Neutrophil (primary cell): ENCODE data around the gene SOX15.

Source experiments
- H3K27ac ChIP-seq: fragments of 200-600 bp; sonication (generic); 2 replicates; pipeline ENCODE4 v1.5.1; 2016; ENCODE audit warnings: mild to moderate bottlenecking, moderate library complexity
- H3K27me3 ChIP-seq: fragments of 200-600 bp; sonication (generic); 2 replicates; pipeline ENCODE4 v1.6.0; 2016; ENCODE audit warnings: mild to moderate bottlenecking
- H3K36me3 ChIP-seq: fragments of 200-600 bp; sonication (generic); 2 replicates; pipeline ENCODE4 v1.5.1; 2017
- H3K4me1 ChIP-seq, 2 experiments: fragments of 200-600 bp in 1 of 2; sonication (generic) in 1 of 2; 1 replicate in 1 of 2; 2 replicates in 1 of 2; pipeline versions ENCODE4 v1.5.1 to v1.6.1; 2013 to 2016; ENCODE audit warnings: low read depth in 1 of 2, low read length in 1 of 2, mild to moderate bottlenecking in 1 of 2, moderate library complexity in 1 of 2; ENCODE audit not compliant: control insufficient read depth in 1 of 2, insufficient read depth in 1 of 2
- H3K4me3 ChIP-seq, 2 experiments: fragments of 200-600 bp in 1 of 2; sonication (generic) in 1 of 2; 1 replicate in 1 of 2; 2 replicates in 1 of 2; pipeline ENCODE4 v1.5.1; 2013 to 2016; ENCODE audit warnings: low read depth in 1 of 2, low read length in 1 of 2, mild to moderate bottlenecking in 1 of 2, moderate library complexity in 1 of 2
- H3K9me3 ChIP-seq: fragments of 200-600 bp; sonication (generic); 2 replicates; pipeline ENCODE4 v1.5.1; 2016
- TF ChIP-seq, protein P1 (sequence below): fragments of 200-600 bp; sonication (generic); IDR thresholded peaks from 2 replicates; pipeline ENCODE4 v1.5.1; 2016; ENCODE audit warnings: antibody characterized with exemption

The SOX15 gene

DNA sequence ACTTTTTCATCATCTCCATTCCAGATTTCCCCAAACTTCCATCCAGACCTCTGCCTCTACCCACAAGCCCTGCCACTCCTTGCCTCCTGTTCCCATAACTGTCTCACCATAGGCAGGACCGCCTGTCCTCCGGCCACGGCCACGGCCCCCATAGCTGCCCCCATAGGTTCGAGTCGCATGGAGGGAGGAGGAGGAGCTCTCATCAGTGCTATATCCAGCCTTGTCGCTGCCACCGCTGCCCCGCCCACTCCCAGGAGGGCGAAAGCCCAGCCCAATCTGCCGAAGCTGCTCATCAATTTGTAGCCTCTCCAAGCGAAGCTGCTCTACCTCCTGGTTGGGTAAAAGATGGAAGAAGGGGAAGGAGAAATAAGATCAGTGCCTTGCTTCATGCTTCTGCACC lies 3.4 kb upstream of the SOX15 start:
- Histone ChIP-seq H3K27ac (no peak overlapping the region), H3K36me3 (peaks cover 86% of the 10 kb centered on the region)
- TF ChIP-seq, protein P1, sequence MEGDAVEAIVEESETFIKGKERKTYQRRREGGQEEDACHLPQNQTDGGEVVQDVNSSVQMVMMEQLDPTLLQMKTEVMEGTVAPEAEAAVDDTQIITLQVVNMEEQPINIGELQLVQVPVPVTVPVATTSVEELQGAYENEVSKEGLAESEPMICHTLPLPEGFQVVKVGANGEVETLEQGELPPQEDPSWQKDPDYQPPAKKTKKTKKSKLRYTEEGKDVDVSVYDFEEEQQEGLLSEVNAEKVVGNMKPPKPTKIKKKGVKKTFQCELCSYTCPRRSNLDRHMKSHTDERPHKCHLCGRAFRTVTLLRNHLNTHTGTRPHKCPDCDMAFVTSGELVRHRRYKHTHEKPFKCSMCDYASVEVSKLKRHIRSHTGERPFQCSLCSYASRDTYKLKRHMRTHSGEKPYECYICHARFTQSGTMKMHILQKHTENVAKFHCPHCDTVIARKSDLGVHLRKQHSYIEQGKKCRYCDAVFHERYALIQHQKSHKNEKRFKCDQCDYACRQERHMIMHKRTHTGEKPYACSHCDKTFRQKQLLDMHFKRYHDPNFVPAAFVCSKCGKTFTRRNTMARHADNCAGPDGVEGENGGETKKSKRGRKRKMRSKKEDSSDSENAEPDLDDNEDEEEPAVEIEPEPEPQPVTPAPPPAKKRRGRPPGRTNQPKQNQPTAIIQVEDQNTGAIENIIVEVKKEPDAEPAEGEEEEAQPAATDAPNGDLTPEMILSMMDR, result no peak

DNA sequence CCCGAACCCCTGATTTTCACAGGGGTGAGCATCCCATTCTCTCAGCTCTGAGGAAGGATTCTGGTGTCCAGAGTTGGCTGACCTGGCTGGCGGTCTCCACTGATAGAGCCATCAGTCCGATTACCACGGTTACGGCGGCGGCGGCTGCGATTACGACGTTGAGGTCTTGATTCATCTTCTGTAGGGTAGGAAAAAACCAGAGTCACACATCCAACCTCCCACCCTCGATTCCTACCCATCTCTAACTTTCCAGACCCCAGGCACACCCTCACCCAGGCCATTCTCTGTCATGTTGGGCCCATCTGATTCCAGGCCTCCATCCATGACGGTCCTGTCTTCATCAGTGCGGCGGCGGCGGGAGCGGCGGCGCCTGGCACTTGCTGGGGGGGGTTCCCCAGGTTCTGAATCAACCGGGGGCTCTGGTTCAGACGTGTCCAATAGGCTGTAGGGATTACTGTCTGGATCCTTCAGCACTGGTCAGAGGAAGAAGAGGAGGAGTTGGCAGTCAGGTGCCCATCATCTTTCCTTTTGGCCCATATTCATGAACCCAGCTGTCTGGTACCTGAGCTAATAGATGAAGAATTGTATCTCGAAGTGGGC lies 2.6 kb upstream of the SOX15 start:
- Histone ChIP-seq H3K27me3 (no peaks in the 10 kb centered on the region), H3K9me3 (no peaks in the 10 kb centered on the region), H3K27ac (no peak overlapping the region), H3K36me3 (peaks cover 88% of the 10 kb centered on the region), H3K4me3 (no peak overlapping the region), H3K4me1 (peaks cover 7 to 14% of the 10 kb centered on the region in 2 experiments)
- TF ChIP-seq, protein P1, result no peak

More for the DNA sequence above, 3.4 kb upstream of the SOX15 start:
- no peak overlapping the region for H3K4me3 ChIP-seq
- H3K27me3 ChIP-seq, result no peaks in the 10 kb centered on the region
- H3K9me3 ChIP-seq, result no peaks in the 10 kb centered on the region
- peaks cover 7% of the 10 kb centered on the region in 2 experiments for H3K4me1 ChIP-seq

DNA sequence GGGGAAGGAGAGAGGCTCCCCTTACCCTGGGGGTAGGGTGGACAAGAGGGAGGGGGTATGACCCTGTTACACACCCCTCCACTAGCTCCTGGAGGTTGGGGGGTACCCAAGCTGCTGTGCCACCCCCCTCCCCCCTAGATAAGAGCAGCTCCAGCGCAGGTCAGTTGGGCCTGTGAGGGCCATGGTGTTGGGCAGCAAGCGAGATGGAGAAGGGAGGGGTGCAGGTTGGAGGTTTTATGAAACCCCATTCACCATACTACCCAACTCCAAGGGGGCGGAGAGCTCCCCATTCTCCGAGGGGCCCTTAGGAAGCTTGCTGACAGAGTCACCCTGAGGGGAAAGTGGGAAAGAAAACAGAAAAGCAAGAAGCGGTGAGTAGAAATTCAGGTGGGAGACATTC lies 1.7 kb upstream of the SOX15 start:
- Histone ChIP-seq H3K4me1 (peaks cover 7 to 15% of the 10 kb centered on the region in 2 experiments), H3K9me3 (no peaks in the 10 kb centered on the region), H3K4me3 (no peak overlapping the region), H3K27me3 (no peaks in the 10 kb centered on the region), H3K36me3 (peaks cover 87% of the 10 kb centered on the region), H3K27ac (no peak overlapping the region)
- TF ChIP-seq, protein P1, result no peak

DNA sequence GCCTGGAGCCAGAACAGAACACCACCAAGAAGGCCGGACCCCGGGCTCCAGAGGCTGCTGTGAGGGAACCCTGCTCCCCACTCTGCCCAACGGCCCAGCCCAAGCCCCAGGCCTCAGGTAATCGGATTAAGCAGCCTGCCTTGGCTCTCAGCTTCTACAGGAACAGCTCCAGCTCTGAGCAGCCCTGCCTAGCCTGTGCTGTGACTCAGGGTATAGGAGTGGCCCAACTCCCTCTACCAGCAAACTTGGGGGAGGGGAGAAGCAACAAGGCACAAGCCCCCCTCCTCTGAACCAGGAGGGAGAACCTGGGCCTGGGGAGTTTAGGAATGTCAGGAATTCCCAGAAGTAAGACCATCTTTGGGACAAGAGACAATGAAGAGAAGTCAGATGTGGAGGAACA lies 849 bp upstream of the SOX15 start:
- no peak overlapping the region for H3K27ac ChIP-seq
- H3K4me3 ChIP-seq, result no peak overlapping the region
- H3K36me3 ChIP-seq, result peaks cover 79% of the 10 kb centered on the region
- TF ChIP-seq, protein P1, result no peak
- no peaks in the 10 kb centered on the region for H3K27me3 ChIP-seq
- H3K9me3 ChIP-seq, result no peaks in the 10 kb centered on the region
- peaks cover 7 to 15% of the 10 kb centered on the region in 2 experiments for H3K4me1 ChIP-seq

DNA sequence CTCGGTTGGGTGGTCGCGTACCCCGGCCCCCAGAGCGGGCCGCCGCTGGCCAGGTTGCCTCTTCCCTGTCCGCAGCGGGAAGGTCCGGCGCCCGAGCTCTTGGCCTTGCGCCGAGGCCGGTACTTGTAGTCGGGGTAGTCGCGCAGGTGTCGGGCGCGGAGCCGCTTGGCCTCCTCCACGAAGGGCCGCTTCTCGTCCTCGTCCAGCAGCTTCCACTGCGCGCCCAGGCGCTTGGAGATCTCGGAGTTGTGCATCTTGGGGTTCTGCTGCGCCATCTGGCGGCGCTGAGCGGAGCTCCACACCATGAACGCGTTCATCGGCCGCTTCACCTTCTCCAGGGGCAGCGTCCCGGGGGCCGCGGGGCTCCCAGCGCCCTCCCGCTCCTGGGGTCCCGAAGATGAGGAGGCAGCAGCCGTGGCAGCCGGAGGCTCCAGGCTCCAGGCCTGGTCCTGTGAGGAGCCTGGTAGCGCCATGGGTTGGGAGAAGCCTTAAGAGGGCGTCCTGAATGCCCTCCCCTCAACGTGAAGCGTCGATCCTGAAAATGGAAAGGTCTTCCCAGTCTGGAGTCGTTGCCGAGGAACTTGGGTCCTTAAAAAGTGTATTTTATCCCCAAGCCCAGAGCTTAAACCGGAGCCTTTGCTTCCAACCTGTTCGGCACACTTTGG lies 558 bp downstream of the SOX15 start:
- Histone ChIP-seq H3K36me3 (peaks cover 65% of the 10 kb centered on the region), H3K27me3 (no peaks in the 10 kb centered on the region), H3K27ac (peak overlapping the region; percentile 12), H3K4me1 (peaks cover 11 to 22% of the 10 kb centered on the region in 2 experiments), H3K9me3 (no peaks in the 10 kb centered on the region), H3K4me3 (no peak overlapping the region)
- TF ChIP-seq, protein P1, result peak; percentile 85
